NT2/D1 (cell line): ENCODE results near the gene SLC37A1.

Source experiments
- DNase-seq: peaks from one replicate; pipeline ENCODE4 v3.0.0-alpha.2; 2011; ENCODE audit warnings: low read depth, low spot score
- H3K27me3 ChIP-seq: 2 replicates; pipeline ENCODE4 v1.6.0; 2011; ENCODE audit warnings: mild to moderate bottlenecking; ENCODE audit not compliant: insufficient read length, insufficient read depth
- H3K36me3 ChIP-seq: 2 replicates; pipeline ENCODE4 v1.6.1; 2011; ENCODE audit warnings: mild to moderate bottlenecking, low read length, mixed read lengths; ENCODE audit not compliant: insufficient read depth, insufficient read length
- H3K4me1 ChIP-seq: 2 replicates; pipeline ENCODE4 v1.5.1; 2011; ENCODE audit not compliant: insufficient read depth, insufficient read length
- H3K4me3 ChIP-seq: 2 replicates; pipeline ENCODE4 v1.5.1; 2011; ENCODE audit warnings: low read depth; ENCODE audit not compliant: insufficient read length
- H3K9ac ChIP-seq: 2 replicates; pipeline ENCODE4 v1.6.0; 2011; ENCODE audit warnings: low read depth; ENCODE audit not compliant: insufficient read length
- H3K9me3 ChIP-seq: 2 replicates; pipeline ENCODE4 v1.5.1; 2011; ENCODE audit warnings: mild to moderate bottlenecking, low read length; ENCODE audit not compliant: insufficient read depth
- SUZ12 ChIP-seq: IDR thresholded peaks from 2 replicates; pipeline ENCODE4 v1.6.1; 2011; ENCODE audit not compliant: insufficient read length, insufficient read depth; ENCODE audit errors: extremely low read depth
- YY1 ChIP-seq: IDR thresholded peaks from 2 replicates; pipeline ENCODE4 v1.6.1; 2011; ENCODE audit not compliant: insufficient read length, insufficient read depth
- ZNF274 ChIP-seq: IDR thresholded peaks from 2 replicates; pipeline ENCODE4 v1.6.1; 2011; ENCODE audit warnings: mild to moderate bottlenecking, low read depth, low read length

SLC37A1 gene

GRCh38 chr21:42474043-42474831 lies 39.4 kb upstream of the SLC37A1 start:
- Histone ChIP-seq H3K9me3 (no peaks in the 10 kb centered on the region), H3K9ac (no peak overlapping the region), H3K27me3 (peaks cover 2% of the 10 kb centered on the region), H3K4me3 (no peak overlapping the region), H3K4me1 (peaks cover 8% of the 10 kb centered on the region), H3K36me3 (no peaks in the 10 kb centered on the region)
- no peak for DNase-seq
- TF ChIP-seq YY1 (no peak), ZNF274 (no peak), SUZ12 (no peak)

GRCh38 chr21:42475036-42475435 lies 38.6 kb upstream of the SLC37A1 start:
- DNase-seq = no peak
- peaks cover 2% of the 10 kb centered on the region for H3K27me3 ChIP-seq
- H3K9ac ChIP-seq = no peak overlapping the region

GRCh38 chr21:42475526-42476387 lies 37.9 kb upstream of the SLC37A1 start:
- H3K4me1 ChIP-seq = peaks cover 8% of the 10 kb centered on the region
- H3K9ac ChIP-seq = no peak overlapping the region
- no peaks in the 10 kb centered on the region for H3K36me3 ChIP-seq
- no peak overlapping the region for H3K4me3 ChIP-seq
- no peak for DNase-seq
- no peaks in the 10 kb centered on the region for H3K9me3 ChIP-seq
- TF ChIP-seq YY1 = no peak
- TF ChIP-seq SUZ12 = no peak
- TF ChIP-seq ZNF274 = no peak
- peaks cover 2% of the 10 kb centered on the region for H3K27me3 ChIP-seq

More at GRCh38 chr21:42475036-42475435, 38.6 kb upstream of the SLC37A1 start:
- no peak for TF ChIP-seq ZNF274
- no peak for TF ChIP-seq YY1
- no peak for TF ChIP-seq SUZ12
- H3K36me3 ChIP-seq = no peaks in the 10 kb centered on the region
- no peak overlapping the region for H3K4me3 ChIP-seq
- H3K9me3 ChIP-seq = no peaks in the 10 kb centered on the region
- peaks cover 8% of the 10 kb centered on the region for H3K4me1 ChIP-seq

GRCh38 chr21:42476388-42477331 lies 37.0 kb upstream of the SLC37A1 start:
- no peak overlapping the region for H3K4me3 ChIP-seq
- no peak for DNase-seq
- H3K4me1 ChIP-seq = peaks cover 8% of the 10 kb centered on the region
- H3K9ac ChIP-seq = no peak overlapping the region
- no peaks in the 10 kb centered on the region for H3K9me3 ChIP-seq
- H3K27me3 ChIP-seq = peaks cover 2% of the 10 kb centered on the region
- no peaks in the 10 kb centered on the region for H3K36me3 ChIP-seq
- no peak for TF ChIP-seq SUZ12
- TF ChIP-seq YY1 = no peak
- no peak for TF ChIP-seq ZNF274

- TF ChIP-seq SUZ12 (no peak), YY1 (no peak), ZNF274 (no peak)
- DNase-seq = no peak
- Histone ChIP-seq H3K4me3 (no peak overlapping the region), H3K36me3 (no peaks in the 10 kb centered on the region), H3K9me3 (no peaks in the 10 kb centered on the region), H3K9ac (no peak overlapping the region), H3K4me1 (peaks cover 8% of the 10 kb centered on the region), H3K27me3 (peaks cover 2% of the 10 kb centered on the region)
Measured at GRCh38 chr21:42478504-42478903, 35.1 kb upstream of the SLC37A1 start.

- Histone ChIP-seq H3K36me3 (no peaks in the 10 kb centered on the region), H3K4me3 (no peak overlapping the region), H3K27me3 (peaks cover under 1% of the 10 kb centered on the region), H3K9me3 (no peaks in the 10 kb centered on the region), H3K9ac (no peak overlapping the region), H3K4me1 (peaks cover under 1% of the 10 kb centered on the region)
- TF ChIP-seq ZNF274 (no peak), YY1 (no peak), SUZ12 (no peak)
- DNase-seq = no peak
Measured at GRCh38 chr21:42479582-42479981, 34.1 kb upstream of the SLC37A1 start.

- no peak for DNase-seq
- Histone ChIP-seq H3K36me3 (no peaks in the 10 kb centered on the region), H3K4me3 (no peak overlapping the region), H3K9ac (no peak overlapping the region), H3K4me1 (no peaks in the 10 kb centered on the region), H3K27me3 (no peaks in the 10 kb centered on the region), H3K9me3 (no peaks in the 10 kb centered on the region)
- TF ChIP-seq SUZ12 (no peak), ZNF274 (no peak), YY1 (no peak)
Measured at GRCh38 chr21:42480736-42481135, 32.9 kb upstream of the SLC37A1 start.
